Memory B cell (primary cell): ENCODE results near the gene TSNAXIP1.
"Not testable (repeated sequence)": the region's sequence is repeated elsewhere in the genome, so short reads cannot be mapped to it uniquely, and the experiment has no call there.

Experiments
- ATAC-seq: fragments of 150-1000 bp; cut with Tn5 transposase; 2 replicates; pipeline ENCODE4 v1.10.0; 2021; ENCODE audit warnings: low read depth, mild to moderate bottlenecking, moderate library complexity
- DNase-seq, 2 donors: peaks; one replicate each; pipeline ENCODE4 v3.0.0; 2022; ENCODE audit warnings: low spot score in 2 of 2
- H3K27ac Mint-ChIP-seq: one replicate; pipeline ENCODE4 v1.8.0; 2022; ENCODE audit warnings: mild to moderate bottlenecking, moderate library complexity, mixed read lengths
- H3K27me3 Mint-ChIP-seq: one replicate; pipeline ENCODE4 v1.8.0; 2022; ENCODE audit warnings: mixed read lengths
- H3K36me3 Mint-ChIP-seq: one replicate; pipeline ENCODE4 v1.8.0; 2022; ENCODE audit warnings: mild to moderate bottlenecking, mixed read lengths
- H3K4me1 Mint-ChIP-seq: one replicate; pipeline ENCODE4 v1.8.0; 2022; ENCODE audit warnings: mixed read lengths
- H3K4me3 Mint-ChIP-seq: one replicate; pipeline ENCODE4 v1.8.0; 2022; ENCODE audit warnings: mild to moderate bottlenecking, moderate library complexity, mixed read lengths
- H3K9me3 Mint-ChIP-seq: one replicate; pipeline ENCODE4 v1.8.0; 2022; ENCODE audit warnings: mixed read lengths

The TSNAXIP1 gene

GRCh38 chr16:67847064-67847861 is 40.6 kb downstream of the TSNAXIP1 start, which contains the start of gene CENPT:
Gene CENPT, minus strand, starts transcription at chr16:67847693. Its CDS starts 13,834 bp downstream, at chr16:67833859.
- ATAC-seq (peak; percentile 57), DNase-seq (no peak)
- Mint-ChIP-seq H3K9me3 (no peaks in the 10 kb centered on the region), H3K4me1 (peaks cover 25% of the 10 kb centered on the region), H3K27ac (peak within 1 kb of the TSS; percentile 88), H3K27me3 (no peaks in the 10 kb centered on the region), H3K4me3 (peak within 1 kb of the TSS; percentile 90), H3K36me3 (no peaks in the 10 kb centered on the region)

GRCh38 chr16:67848118-67848517 is 41.4 kb downstream of the TSNAXIP1 start:
- Mint-ChIP-seq H3K27ac (no peak overlapping the region), H3K36me3 (no peaks in the 10 kb centered on the region), H3K27me3 (no peaks in the 10 kb centered on the region), H3K9me3 (no peaks in the 10 kb centered on the region), H3K4me1 (peaks cover 25% of the 10 kb centered on the region), H3K4me3 (peak overlapping the region; percentile 79)
- DNase-seq (no peak), ATAC-seq (no peak)

- no peak for ATAC-seq
- Mint-ChIP-seq H3K36me3 (no peaks in the 10 kb centered on the region), H3K27me3 (no peaks in the 10 kb centered on the region), H3K4me1 (peaks cover 22% of the 10 kb centered on the region), H3K27ac (no peak overlapping the region), H3K9me3 (no peaks in the 10 kb centered on the region), H3K4me3 (no peak overlapping the region)
- no peak for DNase-seq
Measured at GRCh38 chr16:67853670-67854069, 47.0 kb downstream of the TSNAXIP1 start.

DNA sequence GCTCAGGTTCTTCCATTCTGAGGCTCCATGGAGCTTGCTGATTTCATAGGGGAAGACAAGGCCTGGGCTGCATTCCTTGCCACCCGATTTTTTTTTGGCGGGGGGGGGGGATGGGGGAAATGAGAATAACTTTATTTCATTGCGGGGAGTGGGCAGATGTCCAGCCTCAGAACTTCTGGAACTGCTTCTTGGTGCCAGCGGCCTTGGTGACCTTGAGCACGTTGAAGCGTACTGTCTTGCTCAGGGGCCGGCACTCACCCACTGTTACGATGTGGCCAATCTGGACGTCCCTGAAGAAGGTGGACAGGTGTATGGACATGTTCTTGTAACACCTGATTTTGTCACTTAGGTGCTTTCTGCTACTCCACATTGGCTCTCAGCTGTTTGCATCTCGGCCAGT is 49.1 kb downstream of the TSNAXIP1 start:
- Mint-ChIP-seq H3K9me3 (no peaks in the 10 kb centered on the region), H3K27me3 (no peaks in the 10 kb centered on the region), H3K36me3 (no peaks in the 10 kb centered on the region), H3K4me1 (peaks cover 19% of the 10 kb centered on the region), H3K27ac (no peak overlapping the region), H3K4me3 (no peak overlapping the region)
- no peak for ATAC-seq
- DNase-seq, result no peak

GRCh38 chr16:67856927-67857546 is 50.3 kb downstream of the TSNAXIP1 start:
- H3K4me3 Mint-ChIP-seq, result no peak overlapping the region
- DNase-seq (no peak), ATAC-seq (no peak)
- no peak overlapping the region for H3K27ac Mint-ChIP-seq
- no peaks in the 10 kb centered on the region for H3K9me3 Mint-ChIP-seq
- no peaks in the 10 kb centered on the region for H3K27me3 Mint-ChIP-seq
- no peaks in the 10 kb centered on the region for H3K36me3 Mint-ChIP-seq
- peaks cover 24% of the 10 kb centered on the region for H3K4me1 Mint-ChIP-seq

DNA sequence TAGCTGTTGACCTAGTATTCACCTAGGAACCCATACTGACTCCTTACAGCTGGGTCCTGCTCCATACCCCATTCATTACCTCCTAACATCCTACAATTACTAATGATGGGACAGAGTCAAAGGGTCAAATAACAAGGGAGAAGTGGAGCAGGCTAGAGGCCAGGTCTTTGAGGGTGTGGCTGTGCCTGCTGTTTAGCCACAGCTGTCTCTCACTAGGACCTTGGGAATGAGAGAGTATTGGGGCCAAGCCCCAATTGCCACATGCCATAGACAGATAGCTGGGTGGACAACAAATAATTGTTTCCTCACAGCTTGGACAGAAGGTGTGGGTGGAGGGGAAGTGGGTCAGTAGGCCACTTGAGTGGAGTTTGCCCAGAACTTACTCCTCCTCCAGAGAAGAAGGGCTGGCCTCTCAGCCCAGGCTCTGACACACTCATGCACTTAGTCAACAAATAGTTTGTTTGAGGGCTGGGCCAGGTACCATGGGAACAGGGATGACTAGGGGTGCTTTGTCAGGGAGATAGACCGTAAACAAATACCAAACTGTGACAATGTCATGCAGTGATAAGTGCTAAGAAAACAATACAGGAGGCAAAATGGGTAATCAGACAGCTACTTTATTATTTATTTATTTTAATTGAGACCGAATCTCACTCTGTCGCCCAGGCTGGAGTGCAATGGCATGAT is 51.0 kb downstream of the TSNAXIP1 start:
- Mint-ChIP-seq H3K4me3 (no peak overlapping the region), H3K36me3 (no peaks in the 10 kb centered on the region), H3K9me3 (no peaks in the 10 kb centered on the region), H3K27ac (peak overlapping the region; percentile 17), H3K4me1 (peaks cover 24% of the 10 kb centered on the region), H3K27me3 (no peaks in the 10 kb centered on the region)
- no peak for DNase-seq
- ATAC-seq, result no peak

DNA sequence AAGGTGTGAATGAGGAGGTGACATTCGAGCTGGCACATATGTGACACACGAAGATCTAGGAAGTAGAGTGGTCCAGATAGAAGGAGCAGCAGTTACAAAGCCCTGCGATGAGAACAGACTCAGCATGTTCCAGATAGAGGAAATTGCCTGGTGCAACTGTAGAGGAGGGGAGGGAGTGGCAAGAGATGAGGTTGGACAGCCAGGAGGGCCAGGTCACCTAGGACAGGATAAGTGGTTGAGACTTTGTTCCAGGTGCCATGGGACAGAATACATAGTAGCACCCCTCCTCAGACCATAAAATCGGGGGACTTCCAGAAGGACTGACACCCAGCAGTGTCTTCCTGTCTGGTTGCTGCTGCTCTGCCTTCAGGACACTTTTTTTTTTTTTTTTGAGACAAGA is 51.8 kb downstream of the TSNAXIP1 start:
- Mint-ChIP-seq H3K27me3 (no peaks in the 10 kb centered on the region), H3K27ac (peak overlapping the region; percentile 17), H3K4me3 (no peak overlapping the region), H3K4me1 (peaks cover 24% of the 10 kb centered on the region), H3K36me3 (no peaks in the 10 kb centered on the region), H3K9me3 (no peaks in the 10 kb centered on the region)
- DNase-seq (no peak), ATAC-seq (no peak)

DNA sequence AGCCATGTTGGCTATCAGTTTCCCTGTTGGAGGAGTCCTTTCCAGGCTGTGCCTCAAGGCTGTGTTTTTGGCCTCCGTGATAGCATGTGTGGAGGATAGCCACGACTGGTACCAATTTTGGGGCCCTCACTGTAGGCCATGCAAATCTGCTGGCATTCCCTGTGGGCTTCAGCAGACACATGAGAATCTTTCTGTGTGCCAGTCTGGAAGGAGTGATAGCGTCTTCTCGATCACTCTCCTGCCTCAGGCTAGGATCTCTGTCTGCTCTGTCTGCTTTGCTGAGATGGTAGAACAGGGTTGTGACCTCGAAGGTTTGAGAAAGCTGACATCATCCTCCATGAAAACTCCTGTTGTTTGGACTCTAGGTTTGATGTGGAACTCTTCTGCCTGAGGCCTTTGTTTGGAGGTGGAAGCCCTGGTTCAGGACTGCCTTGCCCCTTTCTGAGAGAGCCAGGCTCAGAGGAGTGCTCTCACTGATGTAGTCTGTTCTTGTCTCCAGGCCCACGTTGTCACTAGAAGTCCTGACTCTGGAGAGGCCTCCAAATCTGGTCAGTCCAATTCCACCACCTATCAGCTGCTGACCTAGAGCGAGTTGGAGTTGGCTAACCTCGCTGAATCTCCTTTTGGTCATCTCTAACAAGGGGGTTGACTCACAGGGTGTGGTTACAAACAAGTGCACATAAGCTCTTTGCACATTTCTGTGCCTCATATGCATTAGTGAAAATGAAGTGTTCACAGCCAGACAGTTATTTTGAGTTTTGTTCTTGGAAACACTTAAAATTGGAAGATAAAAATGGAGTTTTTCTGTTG is 54.1 kb downstream of the TSNAXIP1 start:
- ATAC-seq, result no peak
- Mint-ChIP-seq H3K27ac (no peak overlapping the region), H3K27me3 (no peaks in the 10 kb centered on the region), H3K4me1 (peaks cover 19% of the 10 kb centered on the region), H3K4me3 (no peak overlapping the region), H3K36me3 (no peaks in the 10 kb centered on the region), H3K9me3 (no peaks in the 10 kb centered on the region)
- no peak for DNase-seq

DNA sequence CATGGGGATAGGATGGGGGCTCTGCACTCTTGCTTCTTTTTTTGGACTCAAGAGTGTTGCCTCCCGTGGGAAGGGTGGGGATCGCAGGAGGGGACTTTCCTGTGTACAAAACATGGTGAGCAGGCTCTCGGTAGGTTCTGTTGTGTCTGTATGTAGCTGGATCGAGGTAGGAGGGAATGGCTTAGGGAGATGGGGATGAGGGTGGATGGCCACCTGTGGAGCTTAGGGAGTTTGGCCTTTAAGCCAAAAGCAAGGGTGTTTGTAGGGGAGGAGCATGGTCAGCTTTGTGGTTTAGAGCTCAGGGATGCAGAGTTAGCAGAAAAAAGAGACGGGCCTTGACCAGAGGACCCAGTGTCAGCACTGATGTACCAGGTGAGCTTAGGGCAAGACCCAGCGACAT is 55.2 kb downstream of the TSNAXIP1 start:
- no peak overlapping the region for H3K27ac Mint-ChIP-seq
- ATAC-seq (no peak), DNase-seq (no peak)
- no peak overlapping the region for H3K4me3 Mint-ChIP-seq
- peaks cover 19% of the 10 kb centered on the region for H3K4me1 Mint-ChIP-seq
- no peaks in the 10 kb centered on the region for H3K27me3 Mint-ChIP-seq
- H3K9me3 Mint-ChIP-seq, result no peaks in the 10 kb centered on the region
- no peaks in the 10 kb centered on the region for H3K36me3 Mint-ChIP-seq

GRCh38 chr16:67862623-67863583 is 56.2 kb downstream of the TSNAXIP1 start:
- no peak for DNase-seq
- H3K27ac Mint-ChIP-seq, result no peak overlapping the region

DNA sequence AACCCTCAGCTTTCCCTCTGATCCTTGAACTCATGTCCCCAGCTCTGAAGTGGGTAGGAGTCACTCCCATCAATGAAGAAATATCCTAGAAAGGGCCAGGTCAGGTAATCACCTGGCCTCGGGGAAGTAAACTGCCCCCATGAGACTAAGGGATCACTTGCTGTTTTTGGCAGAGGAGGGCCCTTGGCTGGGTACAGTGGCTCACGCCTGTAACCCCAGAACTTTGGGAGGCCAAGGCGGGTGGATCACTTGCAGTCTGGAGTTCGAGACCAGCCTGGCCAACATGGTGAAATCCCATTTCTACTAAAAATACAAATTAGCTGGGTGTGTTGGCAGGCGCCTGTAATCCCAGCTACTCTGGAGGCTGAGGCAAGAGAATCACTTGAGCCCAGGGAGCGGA is 57.4 kb downstream of the TSNAXIP1 start:
- H3K4me3 Mint-ChIP-seq, H3K36me3 Mint-ChIP-seq, ATAC-seq, H3K27ac Mint-ChIP-seq, DNase-seq, H3K27me3 Mint-ChIP-seq, H3K4me1 Mint-ChIP-seq, H3K9me3 Mint-ChIP-seq: not testable (repeated sequence)

More at GRCh38 chr16:67862623-67863583, 56.2 kb downstream of the TSNAXIP1 start:
- peaks cover 10% of the 10 kb centered on the region for H3K4me1 Mint-ChIP-seq
- H3K9me3 Mint-ChIP-seq, result no peaks in the 10 kb centered on the region
- no peak for ATAC-seq
- H3K27me3 Mint-ChIP-seq, result no peaks in the 10 kb centered on the region
- H3K36me3 Mint-ChIP-seq, result no peaks in the 10 kb centered on the region
- H3K4me3 Mint-ChIP-seq, result no peak overlapping the region

DNA sequence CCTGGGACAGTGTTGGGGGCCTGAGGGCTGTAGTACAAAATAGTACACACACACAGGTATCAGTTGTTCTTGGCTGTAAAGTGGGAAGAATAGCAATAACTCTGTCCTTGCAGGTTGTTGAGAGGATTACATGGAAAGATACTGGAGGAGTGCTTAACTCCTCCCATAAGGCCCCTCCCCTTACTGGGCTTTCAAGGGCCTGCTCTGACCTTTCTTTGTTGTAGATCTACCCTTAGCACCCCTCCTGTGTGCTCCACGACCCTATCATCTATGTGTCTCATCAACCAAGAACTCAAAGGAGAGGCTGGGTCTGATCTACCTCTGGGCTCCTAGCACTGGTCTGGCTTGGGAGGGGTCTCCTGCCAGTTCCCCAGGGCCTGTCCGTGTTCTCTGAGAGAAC is 57.9 kb downstream of the TSNAXIP1 start:
- Mint-ChIP-seq H3K36me3 (no peaks in the 10 kb centered on the region), H3K4me1 (peaks cover 6% of the 10 kb centered on the region), H3K9me3 (no peaks in the 10 kb centered on the region), H3K27ac (peak overlapping the region; percentile 53), H3K27me3 (no peaks in the 10 kb centered on the region), H3K4me3 (no peak overlapping the region)
- ATAC-seq (no peak), DNase-seq (no peak)

- Mint-ChIP-seq H3K36me3 (peaks cover 2% of the 10 kb centered on the region), H3K27me3 (no peaks in the 10 kb centered on the region), H3K27ac (no peak overlapping the region), H3K9me3 (no peaks in the 10 kb centered on the region), H3K4me3 (no peak overlapping the region), H3K4me1 (peaks cover 6% of the 10 kb centered on the region)
- ATAC-seq, result no peak
- DNase-seq, result no peak
Measured at GRCh38 chr16:67865318-67865717, 58.6 kb downstream of the TSNAXIP1 start.
